GM12878 (cell line): ENCODE data around the gene TNK1. TPM values are rescaled to one million over a fixed set of nuclear protein-coding genes. Genes with fewer than 3 reads are reported as not detected.

Source experiments
- CHD1 ChIP-seq: IDR thresholded peaks from 2 replicates; pipeline ENCODE4 v1.6.1; 2012; ENCODE audit warnings: low read depth, low read length, improper control_type of control experiment
- HDAC2 ChIP-seq: fragments of 200-600 bp; sonication (generic); IDR thresholded peaks from 2 replicates; pipeline ENCODE4 v1.6.1; 2017
- NR2C1 ChIP-seq: fragments of 450-650 bp; IDR thresholded peaks from 2 replicates; pipeline ENCODE4 v1.6.1; 2017; ENCODE audit warnings: antibody characterized with exemption, mild to moderate bottlenecking, moderate library complexity
- NR2F1 ChIP-seq: fragments of 450-650 bp; conservative IDR thresholded peaks from 2 replicates; pipeline ENCODE4 v1.6.1; 2017; ENCODE audit warnings: mild to moderate bottlenecking
- SMARCA5 ChIP-seq: fragments of 450-650 bp; IDR thresholded peaks from 2 replicates; pipeline ENCODE4 v1.6.1; 2017; ENCODE audit warnings: mild to moderate bottlenecking
- TAF1 ChIP-seq: IDR thresholded peaks from 2 replicates; pipeline ENCODE4 v1.6.1; 2011; ENCODE audit warnings: mild to moderate bottlenecking, low read depth, low read length, borderline replicate concordance
- ZNF207 ChIP-seq: fragments of 450-650 bp; IDR thresholded peaks from 2 replicates; pipeline ENCODE4 v1.6.1; 2014; ENCODE audit warnings: antibody characterized with exemption, mild to moderate bottlenecking, borderline replicate concordance
- polyA plus RNA-seq, 11 experiments: library from polyadenylated mRNA; depleted of rRNA in 4 of 11; unstranded in 6 of 11; stranded (reverse) in 5 of 11; fragments of >200 nt; fragmentation: Nextera tagmentation in 4 of 11; fragmentation: Illumina TruSeq in 1 of 11; extraction: Ambion mirVana in 4 of 11; extraction: Trizol in 1 of 11; gene quantifications; 1 replicate in 1 of 11; 2 replicates in 10 of 11; pipeline versions ENCODE4 v1.2.1 to v1.2.3, GENCODE V29; 2011 to 2016; ENCODE audit warnings: inconsistent platforms in 2 of 11, missing spikeins in 2 of 11, low read depth in 1 of 11
- total RNA-seq, 4 experiments: library from RNA; depleted of rRNA in 3 of 4; stranded (reverse); fragments of >200 nt in 3 of 4; fragmentation: Illumina TruSeq in 1 of 4; extraction: Trizol in 1 of 4; gene quantifications; 2 replicates each; pipeline versions ENCODE4 v1.2.1 to v1.2.3, GENCODE V29; 2013 to 2021
- TF ChIP-seq, protein P1 (sequence below): fragments of 450-650 bp; formaldehyde crosslinking; IDR thresholded peaks from 2 replicates; pipeline ENCODE4 v1.4.0; 2020; ENCODE audit warnings: mild to moderate bottlenecking, moderate library complexity
- TF ChIP-seq, protein P2 (sequence below): fragments of 450-650 bp; IDR thresholded peaks from 2 replicates; pipeline ENCODE4 v1.6.1; 2017; ENCODE audit warnings: mild to moderate bottlenecking, low read depth, inconsistent platforms; ENCODE audit not compliant: poor library complexity, severe bottlenecking
- TF ChIP-seq, protein P3 (sequence below): fragments of 450-650 bp; IDR thresholded peaks from 2 replicates; pipeline ENCODE4 v1.6.1; 2017; ENCODE audit warnings: low read depth, mild to moderate bottlenecking, moderate library complexity
- TF ChIP-seq, protein P4 (sequence below): fragments of 450-650 bp; IDR thresholded peaks from 2 replicates; pipeline ENCODE4 v1.6.1; 2018; ENCODE audit warnings: mild to moderate bottlenecking, low read depth, moderate library complexity; ENCODE audit not compliant: partially characterized antibody
- TF ChIP-seq, protein P5 (sequence below): IDR thresholded peaks from 2 replicates; pipeline ENCODE4 v1.6.1; 2012; ENCODE audit warnings: low read depth, low read length, improper control_type of control experiment
- TF ChIP-seq, protein P6 (sequence below): fragments of 450-650 bp; IDR thresholded peaks from 2 replicates; pipeline ENCODE4 v1.6.1; 2018; ENCODE audit warnings: borderline replicate concordance, mild to moderate bottlenecking; ENCODE audit not compliant: partially characterized antibody

The TNK1 gene
- total and polyA plus RNA-seq, 10 of the 15 experiments (the other 5 are each of a cell fraction or from before 2014, with no cell fraction given): 0.06 to 2.5 (median 0.70) TPM

DNA sequence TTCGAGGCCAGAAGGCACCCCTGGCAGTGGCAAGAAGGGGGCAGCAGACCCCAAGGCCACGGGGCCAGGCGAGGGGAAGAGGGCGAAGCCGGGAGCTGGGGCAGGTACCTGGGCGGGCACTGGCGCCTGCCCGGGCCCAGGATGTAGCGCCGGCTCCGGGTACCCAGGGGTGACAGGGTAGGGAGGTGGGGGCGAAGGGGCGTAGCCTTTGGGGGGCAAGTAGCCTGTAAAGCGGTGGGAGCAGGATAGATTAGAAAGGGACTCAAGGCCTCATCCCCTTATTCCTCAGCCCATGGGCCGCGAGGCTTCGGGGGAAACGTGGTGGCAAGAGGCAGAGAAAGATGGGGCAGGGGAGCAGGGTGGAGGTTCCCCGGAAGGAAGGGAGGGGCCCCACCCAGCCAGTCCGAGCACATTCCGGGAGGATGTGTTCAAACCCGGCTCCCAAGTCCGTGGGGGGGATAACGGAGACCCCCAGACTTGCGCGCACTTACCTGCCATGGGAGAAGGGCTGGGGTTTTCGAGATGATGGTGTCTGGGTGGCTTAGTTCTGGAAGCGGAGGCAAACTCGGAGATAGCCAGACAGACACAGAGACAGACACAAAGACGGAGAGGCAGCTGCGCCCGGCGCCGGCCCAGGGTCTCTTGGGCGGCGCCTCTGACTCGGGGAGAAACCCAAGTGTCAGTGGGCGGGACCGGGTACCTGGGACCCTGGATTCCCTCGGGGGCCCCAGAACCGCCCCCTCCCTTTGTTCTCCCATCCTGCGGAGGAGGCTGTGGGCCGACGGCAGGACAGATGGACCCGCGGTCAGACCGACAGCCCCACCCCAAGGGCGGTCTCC, 12.9 kb downstream of the TNK1 start (continued):
- TF ChIP-seq, protein P1, sequence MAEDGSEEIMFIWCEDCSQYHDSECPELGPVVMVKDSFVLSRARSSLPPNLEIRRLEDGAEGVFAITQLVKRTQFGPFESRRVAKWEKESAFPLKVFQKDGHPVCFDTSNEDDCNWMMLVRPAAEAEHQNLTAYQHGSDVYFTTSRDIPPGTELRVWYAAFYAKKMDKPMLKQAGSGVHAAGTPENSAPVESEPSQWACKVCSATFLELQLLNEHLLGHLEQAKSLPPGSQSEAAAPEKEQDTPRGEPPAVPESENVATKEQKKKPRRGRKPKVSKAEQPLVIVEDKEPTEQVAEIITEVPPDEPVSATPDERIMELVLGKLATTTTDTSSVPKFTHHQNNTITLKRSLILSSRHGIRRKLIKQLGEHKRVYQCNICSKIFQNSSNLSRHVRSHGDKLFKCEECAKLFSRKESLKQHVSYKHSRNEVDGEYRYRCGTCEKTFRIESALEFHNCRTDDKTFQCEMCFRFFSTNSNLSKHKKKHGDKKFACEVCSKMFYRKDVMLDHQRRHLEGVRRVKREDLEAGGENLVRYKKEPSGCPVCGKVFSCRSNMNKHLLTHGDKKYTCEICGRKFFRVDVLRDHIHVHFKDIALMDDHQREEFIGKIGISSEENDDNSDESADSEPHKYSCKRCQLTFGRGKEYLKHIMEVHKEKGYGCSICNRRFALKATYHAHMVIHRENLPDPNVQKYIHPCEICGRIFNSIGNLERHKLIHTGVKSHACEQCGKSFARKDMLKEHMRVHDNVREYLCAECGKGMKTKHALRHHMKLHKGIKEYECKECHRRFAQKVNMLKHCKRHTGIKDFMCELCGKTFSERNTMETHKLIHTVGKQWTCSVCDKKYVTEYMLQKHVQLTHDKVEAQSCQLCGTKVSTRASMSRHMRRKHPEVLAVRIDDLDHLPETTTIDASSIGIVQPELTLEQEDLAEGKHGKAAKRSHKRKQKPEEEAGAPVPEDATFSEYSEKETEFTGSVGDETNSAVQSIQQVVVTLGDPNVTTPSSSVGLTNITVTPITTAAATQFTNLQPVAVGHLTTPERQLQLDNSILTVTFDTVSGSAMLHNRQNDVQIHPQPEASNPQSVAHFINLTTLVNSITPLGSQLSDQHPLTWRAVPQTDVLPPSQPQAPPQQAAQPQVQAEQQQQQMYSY (CRISPR knock-in tag): no peak
- TF ChIP-seq NR2C1 (no peak), ZNF207 (no peak), SMARCA5 (no peak), HDAC2 (no peak), NR2F1 (0 out of 2 replicates have a peak, but pooled peaks have one; percentile 22), CHD1 (no peak), TAF1 (no peak)
- TF ChIP-seq, protein P2, sequence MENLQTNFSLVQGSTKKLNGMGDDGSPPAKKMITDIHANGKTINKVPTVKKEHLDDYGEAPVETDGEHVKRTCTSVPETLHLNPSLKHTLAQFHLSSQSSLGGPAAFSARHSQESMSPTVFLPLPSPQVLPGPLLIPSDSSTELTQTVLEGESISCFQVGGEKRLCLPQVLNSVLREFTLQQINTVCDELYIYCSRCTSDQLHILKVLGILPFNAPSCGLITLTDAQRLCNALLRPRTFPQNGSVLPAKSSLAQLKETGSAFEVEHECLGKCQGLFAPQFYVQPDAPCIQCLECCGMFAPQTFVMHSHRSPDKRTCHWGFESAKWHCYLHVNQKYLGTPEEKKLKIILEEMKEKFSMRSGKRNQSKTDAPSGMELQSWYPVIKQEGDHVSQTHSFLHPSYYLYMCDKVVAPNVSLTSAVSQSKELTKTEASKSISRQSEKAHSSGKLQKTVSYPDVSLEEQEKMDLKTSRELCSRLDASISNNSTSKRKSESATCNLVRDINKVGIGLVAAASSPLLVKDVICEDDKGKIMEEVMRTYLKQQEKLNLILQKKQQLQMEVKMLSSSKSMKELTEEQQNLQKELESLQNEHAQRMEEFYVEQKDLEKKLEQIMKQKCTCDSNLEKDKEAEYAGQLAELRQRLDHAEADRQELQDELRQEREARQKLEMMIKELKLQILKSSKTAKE: peak; percentile 10
- TF ChIP-seq, protein P3, sequence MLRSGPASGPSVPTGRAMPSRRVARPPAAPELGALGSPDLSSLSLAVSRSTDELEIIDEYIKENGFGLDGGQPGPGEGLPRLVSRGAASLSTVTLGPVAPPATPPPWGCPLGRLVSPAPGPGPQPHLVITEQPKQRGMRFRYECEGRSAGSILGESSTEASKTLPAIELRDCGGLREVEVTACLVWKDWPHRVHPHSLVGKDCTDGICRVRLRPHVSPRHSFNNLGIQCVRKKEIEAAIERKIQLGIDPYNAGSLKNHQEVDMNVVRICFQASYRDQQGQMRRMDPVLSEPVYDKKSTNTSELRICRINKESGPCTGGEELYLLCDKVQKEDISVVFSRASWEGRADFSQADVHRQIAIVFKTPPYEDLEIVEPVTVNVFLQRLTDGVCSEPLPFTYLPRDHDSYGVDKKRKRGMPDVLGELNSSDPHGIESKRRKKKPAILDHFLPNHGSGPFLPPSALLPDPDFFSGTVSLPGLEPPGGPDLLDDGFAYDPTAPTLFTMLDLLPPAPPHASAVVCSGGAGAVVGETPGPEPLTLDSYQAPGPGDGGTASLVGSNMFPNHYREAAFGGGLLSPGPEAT: 0 out of 2 replicates have a peak, but pooled peaks have one; percentile 13
- TF ChIP-seq, protein P4, sequence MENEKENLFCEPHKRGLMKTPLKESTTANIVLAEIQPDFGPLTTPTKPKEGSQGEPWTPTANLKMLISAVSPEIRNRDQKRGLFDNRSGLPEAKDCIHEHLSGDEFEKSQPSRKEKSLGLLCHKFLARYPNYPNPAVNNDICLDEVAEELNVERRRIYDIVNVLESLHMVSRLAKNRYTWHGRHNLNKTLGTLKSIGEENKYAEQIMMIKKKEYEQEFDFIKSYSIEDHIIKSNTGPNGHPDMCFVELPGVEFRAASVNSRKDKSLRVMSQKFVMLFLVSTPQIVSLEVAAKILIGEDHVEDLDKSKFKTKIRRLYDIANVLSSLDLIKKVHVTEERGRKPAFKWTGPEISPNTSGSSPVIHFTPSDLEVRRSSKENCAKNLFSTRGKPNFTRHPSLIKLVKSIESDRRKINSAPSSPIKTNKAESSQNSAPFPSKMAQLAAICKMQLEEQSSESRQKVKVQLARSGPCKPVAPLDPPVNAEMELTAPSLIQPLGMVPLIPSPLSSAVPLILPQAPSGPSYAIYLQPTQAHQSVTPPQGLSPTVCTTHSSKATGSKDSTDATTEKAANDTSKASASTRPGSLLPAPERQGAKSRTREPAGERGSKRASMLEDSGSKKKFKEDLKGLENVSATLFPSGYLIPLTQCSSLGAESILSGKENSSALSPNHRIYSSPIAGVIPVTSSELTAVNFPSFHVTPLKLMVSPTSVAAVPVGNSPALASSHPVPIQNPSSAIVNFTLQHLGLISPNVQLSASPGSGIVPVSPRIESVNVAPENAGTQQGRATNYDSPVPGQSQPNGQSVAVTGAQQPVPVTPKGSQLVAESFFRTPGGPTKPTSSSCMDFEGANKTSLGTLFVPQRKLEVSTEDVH: no peak
- TF ChIP-seq, protein P5, sequence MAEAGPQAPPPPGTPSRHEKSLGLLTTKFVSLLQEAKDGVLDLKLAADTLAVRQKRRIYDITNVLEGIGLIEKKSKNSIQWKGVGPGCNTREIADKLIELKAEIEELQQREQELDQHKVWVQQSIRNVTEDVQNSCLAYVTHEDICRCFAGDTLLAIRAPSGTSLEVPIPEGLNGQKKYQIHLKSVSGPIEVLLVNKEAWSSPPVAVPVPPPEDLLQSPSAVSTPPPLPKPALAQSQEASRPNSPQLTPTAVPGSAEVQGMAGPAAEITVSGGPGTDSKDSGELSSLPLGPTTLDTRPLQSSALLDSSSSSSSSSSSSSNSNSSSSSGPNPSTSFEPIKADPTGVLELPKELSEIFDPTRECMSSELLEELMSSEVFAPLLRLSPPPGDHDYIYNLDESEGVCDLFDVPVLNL: no peak
- TF ChIP-seq, protein P6, sequence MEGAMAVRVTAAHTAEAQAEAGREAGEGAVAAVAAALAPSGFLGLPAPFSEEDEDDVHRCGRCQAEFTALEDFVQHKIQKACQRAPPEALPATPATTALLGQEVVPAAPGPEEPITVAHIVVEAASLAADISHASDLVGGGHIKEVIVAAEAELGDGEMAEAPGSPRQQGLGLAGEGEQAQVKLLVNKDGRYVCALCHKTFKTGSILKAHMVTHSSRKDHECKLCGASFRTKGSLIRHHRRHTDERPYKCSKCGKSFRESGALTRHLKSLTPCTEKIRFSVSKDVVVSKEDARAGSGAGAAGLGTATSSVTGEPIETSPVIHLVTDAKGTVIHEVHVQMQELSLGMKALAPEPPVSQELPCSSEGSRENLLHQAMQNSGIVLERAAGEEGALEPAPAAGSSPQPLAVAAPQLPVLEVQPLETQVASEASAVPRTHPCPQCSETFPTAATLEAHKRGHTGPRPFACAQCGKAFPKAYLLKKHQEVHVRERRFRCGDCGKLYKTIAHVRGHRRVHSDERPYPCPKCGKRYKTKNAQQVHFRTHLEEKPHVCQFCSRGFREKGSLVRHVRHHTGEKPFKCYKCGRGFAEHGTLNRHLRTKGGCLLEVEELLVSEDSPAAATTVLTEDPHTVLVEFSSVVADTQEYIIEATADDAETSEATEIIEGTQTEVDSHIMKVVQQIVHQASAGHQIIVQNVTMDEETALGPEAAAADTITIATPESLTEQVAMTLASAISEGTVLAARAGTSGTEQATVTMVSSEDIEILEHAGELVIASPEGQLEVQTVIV: no peak
